ENCODE results near the gene PTPN22.
A peak's percentile ranks its signal among the peaks of the same experiment; 100 is the strongest.

Gene PTPN22

GRCh38 chr1:113912594-113913311, 41.2 kb upstream of the PTPN22 start:
- peaks cover 23% of the 10 kb centered on the region; the same call in 1 of the 2 replicates for H3K36me3 ChIP-seq (ENCODE audit: low read length)

DNA sequence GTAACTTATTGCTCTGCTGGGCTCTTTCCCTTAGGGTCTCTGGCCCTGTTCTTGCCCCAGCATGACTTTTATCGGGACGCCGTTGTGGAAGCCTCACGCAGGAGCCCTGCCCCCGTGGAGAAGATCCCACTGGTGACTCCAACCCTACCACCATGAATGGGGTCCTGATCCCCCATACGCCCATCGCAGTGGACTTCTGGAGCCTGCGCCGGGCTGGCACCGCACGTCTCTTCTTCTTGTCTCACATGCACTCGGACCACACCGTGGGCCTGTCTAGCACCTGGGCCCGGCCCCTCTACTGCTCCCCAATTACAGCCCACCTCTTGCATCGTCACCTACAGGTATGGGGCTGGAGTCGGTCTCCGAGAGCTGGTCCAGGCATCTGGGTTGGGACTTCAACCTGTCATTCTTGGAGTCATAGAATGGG, 33.9 kb upstream of the PTPN22 start:
- H3K4me2 ChIP-seq (ENCODE audit: low read depth, low read length, poor library complexity, severe bottlenecking): peak overlapping the region; percentile 79
- peak overlapping the region; percentile 91 for H3K9ac ChIP-seq (ENCODE audit: low read length)
- H3K27me3 ChIP-seq (ENCODE audit: low read length): no peaks in the 10 kb centered on the region
- H4K20me1 ChIP-seq (ENCODE audit: low read depth, low read length): no peaks in the 10 kb centered on the region
- peaks cover 15% of the 10 kb centered on the region; the same call in 1 of the 2 replicates for H3K36me3 ChIP-seq (ENCODE audit: low read length)
- H3K9me2 ChIP-seq (replicated peaks; ENCODE audit: insufficient read depth, low read length): no peaks in the 10 kb centered on the region
- TF ChIP-seq EZH2phosphoT487 (conservative IDR thresholded peaks at IDR 0.05; ENCODE audit: low read length): no peak
- TF ChIP-seq, protein P1, sequence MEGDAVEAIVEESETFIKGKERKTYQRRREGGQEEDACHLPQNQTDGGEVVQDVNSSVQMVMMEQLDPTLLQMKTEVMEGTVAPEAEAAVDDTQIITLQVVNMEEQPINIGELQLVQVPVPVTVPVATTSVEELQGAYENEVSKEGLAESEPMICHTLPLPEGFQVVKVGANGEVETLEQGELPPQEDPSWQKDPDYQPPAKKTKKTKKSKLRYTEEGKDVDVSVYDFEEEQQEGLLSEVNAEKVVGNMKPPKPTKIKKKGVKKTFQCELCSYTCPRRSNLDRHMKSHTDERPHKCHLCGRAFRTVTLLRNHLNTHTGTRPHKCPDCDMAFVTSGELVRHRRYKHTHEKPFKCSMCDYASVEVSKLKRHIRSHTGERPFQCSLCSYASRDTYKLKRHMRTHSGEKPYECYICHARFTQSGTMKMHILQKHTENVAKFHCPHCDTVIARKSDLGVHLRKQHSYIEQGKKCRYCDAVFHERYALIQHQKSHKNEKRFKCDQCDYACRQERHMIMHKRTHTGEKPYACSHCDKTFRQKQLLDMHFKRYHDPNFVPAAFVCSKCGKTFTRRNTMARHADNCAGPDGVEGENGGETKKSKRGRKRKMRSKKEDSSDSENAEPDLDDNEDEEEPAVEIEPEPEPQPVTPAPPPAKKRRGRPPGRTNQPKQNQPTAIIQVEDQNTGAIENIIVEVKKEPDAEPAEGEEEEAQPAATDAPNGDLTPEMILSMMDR (IDR thresholded peaks at IDR 0.05; ENCODE audit: insufficient read depth, low read length, poor library complexity, severe bottlenecking): no peak
- peak overlapping the region; percentile 89 for H3K4me3 ChIP-seq (ENCODE audit: insufficient read depth, low read length, poor library complexity, severe bottlenecking)
- no peaks in the 10 kb centered on the region for H3F3A ChIP-seq (ENCODE audit: insufficient read depth)
- peak overlapping the region; percentile 95 for H2AFZ ChIP-seq (ENCODE audit: low read depth, low read length, severe bottlenecking)
- H3K79me2 ChIP-seq (ENCODE audit: insufficient read depth, low read length): peaks cover 38% of the 10 kb centered on the region
- peak overlapping the region; percentile 58 for H3K27ac ChIP-seq (ENCODE audit: low read depth, low read length)
- no peaks in the 10 kb centered on the region for H3K9me3 ChIP-seq (ENCODE audit: insufficient read depth, low read length)

More at GRCh38 chr1:113912594-113913311, 41.2 kb upstream of the PTPN22 start:
- H3K9ac ChIP-seq (ENCODE audit: low read length): no peak overlapping the region
- no peaks in the 10 kb centered on the region for H4K20me1 ChIP-seq (ENCODE audit: low read depth, low read length)
- H3K27me3 ChIP-seq (ENCODE audit: low read length): no peaks in the 10 kb centered on the region
- no peaks in the 10 kb centered on the region; the same call in 1 of the 2 replicates for H3K79me2 ChIP-seq (ENCODE audit: insufficient read depth, low read length)
- no peak overlapping the region for H2AFZ ChIP-seq (ENCODE audit: low read depth, low read length, severe bottlenecking)
- no peak overlapping the region for H3K4me2 ChIP-seq (ENCODE audit: low read depth, low read length, poor library complexity, severe bottlenecking)
- H3K27ac ChIP-seq (ENCODE audit: low read depth, low read length): no peak overlapping the region
- no peaks in the 10 kb centered on the region for H3K9me2 ChIP-seq (replicated peaks; ENCODE audit: insufficient read depth, low read length)
- TF ChIP-seq EZH2phosphoT487 (conservative IDR thresholded peaks at IDR 0.05; ENCODE audit: low read length): no peak
- TF ChIP-seq, protein P1 (IDR thresholded peaks at IDR 0.05; ENCODE audit: insufficient read depth, low read length, poor library complexity, severe bottlenecking): no peak
- H3F3A ChIP-seq (ENCODE audit: insufficient read depth): no peaks in the 10 kb centered on the region
- no peak overlapping the region for H3K4me3 ChIP-seq (ENCODE audit: insufficient read depth, low read length, poor library complexity, severe bottlenecking)
- no peaks in the 10 kb centered on the region for H3K9me3 ChIP-seq (ENCODE audit: insufficient read depth, low read length)

DNA sequence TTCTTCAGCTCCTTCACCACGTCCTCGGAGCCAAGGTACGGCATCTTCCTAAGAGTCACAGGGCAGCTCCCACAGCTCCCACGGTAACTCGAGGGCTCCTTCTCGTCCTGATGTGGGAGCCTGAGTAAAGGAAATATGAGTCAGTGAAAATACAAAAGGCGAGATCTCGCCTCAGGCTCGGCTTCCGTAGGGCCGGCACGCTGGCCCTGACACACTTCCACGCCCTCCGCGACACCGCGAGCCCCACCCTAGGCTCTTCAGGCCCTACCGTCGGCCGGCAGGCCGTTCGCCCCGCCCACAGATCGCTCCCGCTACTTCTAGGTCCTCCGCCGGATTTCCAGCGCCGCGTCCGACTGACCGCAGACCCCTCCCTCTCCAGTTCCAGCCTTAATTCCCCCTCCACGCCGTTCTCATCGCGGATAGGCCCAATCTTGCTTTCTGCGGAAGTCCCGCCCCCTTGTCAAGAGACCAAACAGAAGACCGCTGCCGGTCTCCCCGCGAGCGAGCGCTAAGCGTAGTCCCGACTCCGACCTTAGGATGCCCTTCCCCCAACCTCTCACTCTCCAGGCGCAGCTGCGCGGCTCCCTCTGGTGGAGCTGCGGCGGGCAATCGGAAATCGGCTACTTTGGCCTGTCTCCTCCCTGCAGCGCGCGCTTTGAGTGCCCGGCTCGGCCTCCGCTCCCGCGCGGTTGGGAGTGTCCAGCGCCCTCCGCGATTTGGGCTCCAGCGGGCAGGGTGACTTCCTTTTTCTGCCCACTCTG, 33.3 kb upstream of the PTPN22 start, which contains the start of the genes AP4B1 and DCLRE1B:
Gene AP4B1 (minus strand): TSS at position 126 of the 761 bp plus-strand sequence. CDS start 82 bp downstream, at position 44.
Gene DCLRE1B (plus strand): TSS at position 653 of the 761 bp plus-strand sequence. CDS start 261 bp downstream, outside the sequence.
- H3K79me2 ChIP-seq (ENCODE audit: insufficient read depth, low read length): peaks cover 38% of the 10 kb centered on the region
- no peaks in the 10 kb centered on the region for H4K20me1 ChIP-seq (ENCODE audit: low read depth, low read length)
- no peaks in the 10 kb centered on the region for H3K27me3 ChIP-seq (ENCODE audit: low read length)
- peak within 1 kb of the TSS; percentile 78 for H3K27ac ChIP-seq (ENCODE audit: low read depth, low read length)
- no peaks in the 10 kb centered on the region for H3K9me3 ChIP-seq (ENCODE audit: insufficient read depth, low read length)
- H3K9me2 ChIP-seq (replicated peaks; ENCODE audit: insufficient read depth, low read length): no peaks in the 10 kb centered on the region
- H3K4me3 ChIP-seq (ENCODE audit: insufficient read depth, low read length, poor library complexity, severe bottlenecking): peak within 1 kb of the TSS; percentile 94
- H3K9ac ChIP-seq (ENCODE audit: low read length): peak within 1 kb of the TSS; percentile 91
- peaks cover 11% of the 10 kb centered on the region; the same call in 1 of the 2 replicates for H3K36me3 ChIP-seq (ENCODE audit: low read length)
- TF ChIP-seq, protein P1 (IDR thresholded peaks at IDR 0.05; ENCODE audit: insufficient read depth, low read length, poor library complexity, severe bottlenecking): peak; percentile 18
- TF ChIP-seq EZH2phosphoT487 (conservative IDR thresholded peaks at IDR 0.05; ENCODE audit: low read length): no peak
- H2AFZ ChIP-seq (ENCODE audit: low read depth, low read length, severe bottlenecking): peak within 1 kb of the TSS; percentile 95
- H3F3A ChIP-seq (ENCODE audit: insufficient read depth): no peaks in the 10 kb centered on the region
- peak within 1 kb of the TSS; percentile 79 for H3K4me2 ChIP-seq (ENCODE audit: low read depth, low read length, poor library complexity, severe bottlenecking)

All from SU-DHL-6 (cell line).